Activated CD4-positive, CD25-positive, alpha-beta regulatory T cell (primary cell): ENCODE results near the gene STX1B.
A peak's percentile ranks its signal among the peaks of the same experiment; 100 is the strongest.
"Not testable (repeated sequence)": the region's sequence is repeated elsewhere in the genome, so short reads cannot be mapped to it uniquely, and the experiment has no call there.

Experiments
- DNase-seq, 4 experiments: peaks; one replicate each; lab custom pipeline; 2025; lab: John Stamatoyannopoulos, UW

The STX1B gene

DNA sequence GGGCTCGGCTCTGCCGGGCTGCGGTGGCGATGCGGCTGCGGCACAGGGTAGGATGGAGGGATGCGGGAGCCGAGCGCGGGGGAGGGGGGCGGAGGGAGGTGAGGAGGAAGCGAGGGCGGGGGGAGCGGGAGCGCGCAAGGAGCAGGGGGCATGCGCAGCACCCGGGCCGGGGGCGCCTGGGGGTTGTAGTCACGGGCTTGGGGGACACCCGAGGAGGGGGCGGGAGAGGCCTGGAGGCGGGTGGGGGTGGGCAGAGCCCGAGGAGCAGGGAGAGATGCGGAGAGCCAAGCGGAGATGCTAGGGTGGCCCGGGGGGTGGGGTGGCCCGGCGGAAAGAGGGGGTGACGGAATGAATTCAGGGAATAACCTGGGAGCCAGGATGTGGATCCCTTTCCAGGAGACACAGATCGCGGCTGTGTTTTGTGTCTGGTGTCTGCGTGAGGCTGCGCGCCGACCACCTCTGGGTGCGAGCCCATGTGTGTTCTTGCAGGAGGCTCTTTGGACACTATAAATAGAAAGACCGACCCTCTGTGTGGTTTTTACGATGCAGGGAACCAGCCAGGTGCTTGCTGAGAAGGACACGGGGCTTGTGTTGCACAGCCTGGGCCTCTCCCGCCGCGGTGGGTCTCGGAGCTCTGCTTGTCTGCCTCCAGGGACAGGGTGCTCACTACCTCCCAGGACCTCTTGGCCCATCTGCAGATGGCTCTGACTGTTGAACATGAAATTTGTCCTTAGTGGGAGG lies at the start of gene STX1B:
Gene STX1B, minus strand, starts transcription at position 54 of the 741 bp plus-strand sequence. CDS start 242 bp downstream, outside the sequence.
- DNase-seq, result peak in 3 of 4 experiments; percentile 6 to 48 (median 40)

DNA sequence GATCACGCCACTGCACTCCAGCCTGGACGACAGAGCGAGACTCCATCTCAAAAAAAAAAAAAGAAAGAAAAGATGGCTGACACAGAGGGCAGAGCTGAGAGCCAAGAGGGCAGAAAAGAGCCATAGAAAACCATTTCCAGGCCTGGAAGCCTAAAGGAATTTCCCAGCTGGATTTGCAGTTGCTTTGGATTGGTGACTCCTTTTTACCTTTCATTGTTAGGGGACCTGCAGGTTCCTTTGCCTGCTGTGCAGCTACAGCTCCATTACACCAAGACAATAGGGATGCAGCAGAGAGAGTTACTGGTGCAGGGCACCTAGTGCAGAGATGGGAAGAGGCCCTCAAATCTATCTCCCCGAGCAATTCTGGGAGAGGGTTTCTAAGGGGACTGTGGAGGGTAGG lies 45.2 kb upstream of the STX1B start:
- no peak for DNase-seq

DNA sequence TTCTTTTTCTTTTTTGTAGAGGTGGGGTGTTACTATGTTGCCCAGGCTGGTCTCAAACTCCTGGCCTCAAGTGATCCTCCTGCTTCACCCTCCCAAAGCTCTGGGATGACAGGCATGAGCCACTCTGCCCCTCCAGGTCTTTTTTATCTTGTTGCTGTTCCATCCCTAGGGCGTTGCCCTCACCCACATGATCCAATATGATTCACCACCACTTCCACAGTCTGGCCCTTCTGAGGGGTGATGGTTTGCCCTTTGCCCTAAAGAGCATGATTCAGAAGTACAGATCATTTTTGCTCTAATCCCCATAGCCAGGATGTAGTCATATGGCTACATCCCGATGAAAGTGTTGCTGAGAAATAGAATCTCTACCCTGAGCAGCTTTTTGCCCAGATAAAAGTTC lies 41.7 kb upstream of the STX1B start:
- DNase-seq, result no peak

DNA sequence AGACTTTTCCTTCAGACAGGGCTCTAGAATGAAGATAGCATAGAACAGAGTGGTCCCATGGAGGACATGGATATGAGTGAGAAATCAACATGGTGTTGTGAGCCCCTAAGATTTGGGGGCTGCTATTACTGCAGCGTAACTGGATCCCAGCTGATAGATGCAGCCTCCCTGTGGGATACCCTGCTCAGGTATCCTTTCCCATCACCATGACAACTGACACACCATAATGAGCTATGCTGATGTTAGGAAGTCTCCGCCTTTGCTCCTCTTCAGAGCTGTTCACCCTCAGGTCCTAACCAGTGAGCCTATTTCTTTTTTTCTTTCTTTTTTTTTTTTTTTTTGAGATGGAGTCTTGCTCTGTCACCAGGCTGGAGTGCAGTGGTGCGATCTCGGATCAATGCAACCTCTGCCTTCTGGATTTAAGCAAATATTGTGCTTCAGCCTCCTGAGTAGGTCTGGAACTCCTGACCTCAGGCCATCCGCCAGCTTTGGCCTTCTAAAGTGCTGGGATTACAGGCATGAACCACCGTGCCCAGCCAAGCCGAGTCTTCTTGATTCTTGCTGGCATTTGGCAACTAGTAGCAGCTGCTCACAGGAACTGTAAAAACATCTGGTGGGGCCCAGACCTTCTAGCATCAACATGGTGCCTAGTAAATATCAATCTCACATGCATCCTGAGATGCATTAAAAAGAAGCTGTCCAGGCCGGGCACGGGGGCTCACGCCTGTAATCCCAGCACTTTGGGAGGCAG lies 40.0 kb upstream of the STX1B start:
- DNase-seq, result no peak

DNA sequence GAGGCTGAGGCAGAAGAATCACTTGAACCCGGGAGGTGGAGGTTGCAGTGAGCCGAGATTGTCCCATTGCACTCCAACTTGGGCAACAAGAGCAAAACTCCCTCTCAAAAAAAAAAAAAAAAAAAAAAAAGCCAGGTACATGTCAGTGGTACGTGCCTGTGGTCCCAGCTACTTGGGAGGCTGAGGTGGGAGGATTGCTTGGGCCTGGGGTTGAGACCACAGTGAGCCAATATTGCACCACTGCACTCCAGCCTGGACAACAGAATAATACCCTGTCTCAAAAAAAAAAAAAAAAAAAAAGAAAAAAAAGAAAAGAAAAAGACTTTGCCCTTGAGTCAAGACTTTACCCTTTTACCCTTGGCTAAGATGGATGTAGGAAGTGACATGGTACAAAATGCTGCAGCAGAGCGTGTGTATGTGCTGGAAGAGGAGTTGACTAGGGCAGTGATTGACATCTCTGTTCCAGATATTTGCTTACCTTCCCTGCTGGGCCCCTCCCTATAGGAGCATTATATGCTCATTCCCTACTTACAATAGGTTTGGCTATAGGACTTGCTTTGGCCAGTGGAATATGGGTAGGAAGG lies 33.6 kb upstream of the STX1B start:
- DNase-seq, result no peak

DNA sequence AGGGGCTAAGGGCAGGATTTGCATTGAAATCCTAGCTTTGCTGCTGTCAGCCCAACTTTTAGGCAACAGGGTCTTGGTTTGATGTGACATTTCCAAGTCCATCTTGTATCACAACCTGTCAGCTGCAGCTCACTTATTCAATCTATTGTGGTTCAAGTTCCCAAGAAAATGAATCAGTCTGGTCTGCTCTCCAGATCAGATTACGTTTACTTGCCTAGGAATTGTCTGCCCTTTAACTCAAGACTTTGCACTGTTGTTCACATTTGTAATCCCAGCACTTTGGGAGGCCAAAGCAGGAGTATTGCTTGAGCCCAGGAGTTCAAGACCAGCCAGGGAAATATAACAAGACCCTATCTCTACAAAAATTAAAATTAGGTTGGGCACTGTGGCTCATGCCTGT lies 32.9 kb upstream of the STX1B start:
- DNase-seq, result no peak

DNA sequence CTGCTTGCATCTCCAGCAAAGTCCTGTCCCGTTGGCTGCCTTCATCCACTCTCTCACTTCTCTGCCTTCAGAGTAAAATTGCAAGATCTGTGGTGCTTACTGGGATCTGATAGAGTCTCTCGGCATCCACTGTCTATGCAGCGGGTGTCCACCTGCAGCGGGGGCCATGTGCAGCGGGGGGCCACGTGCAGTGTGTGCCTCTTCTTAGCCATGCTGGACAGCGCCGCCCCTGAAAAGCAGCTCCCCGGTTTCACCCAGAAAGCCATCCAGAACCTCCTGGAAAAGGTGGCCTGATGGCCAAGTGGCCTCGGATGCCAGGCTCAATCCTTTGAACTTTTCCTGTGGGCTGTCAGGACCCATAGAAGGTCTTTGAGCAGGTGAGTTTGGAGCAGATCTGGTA lies 32.4 kb upstream of the STX1B start:
- no peak for DNase-seq

DNA sequence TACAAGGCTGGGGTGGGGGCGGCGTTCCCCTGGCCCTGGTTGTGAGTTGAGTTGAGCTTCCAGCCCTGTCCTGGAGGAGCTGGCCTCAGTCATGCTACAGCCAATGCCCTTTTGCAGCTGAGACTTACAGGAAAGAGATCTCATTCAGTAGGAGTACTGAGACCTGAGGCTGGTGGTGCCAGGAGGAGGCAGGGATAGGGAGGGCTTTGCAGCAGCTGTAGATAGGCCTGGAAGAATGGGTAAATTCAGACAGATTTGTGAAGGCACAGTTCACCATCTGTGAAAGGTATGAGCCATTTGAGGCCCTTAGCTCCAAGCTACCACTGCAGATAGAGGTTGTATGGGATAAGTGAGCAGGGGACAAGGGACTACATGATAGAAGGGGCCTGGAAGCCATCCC lies 28.6 kb upstream of the STX1B start:
- no peak for DNase-seq

DNA sequence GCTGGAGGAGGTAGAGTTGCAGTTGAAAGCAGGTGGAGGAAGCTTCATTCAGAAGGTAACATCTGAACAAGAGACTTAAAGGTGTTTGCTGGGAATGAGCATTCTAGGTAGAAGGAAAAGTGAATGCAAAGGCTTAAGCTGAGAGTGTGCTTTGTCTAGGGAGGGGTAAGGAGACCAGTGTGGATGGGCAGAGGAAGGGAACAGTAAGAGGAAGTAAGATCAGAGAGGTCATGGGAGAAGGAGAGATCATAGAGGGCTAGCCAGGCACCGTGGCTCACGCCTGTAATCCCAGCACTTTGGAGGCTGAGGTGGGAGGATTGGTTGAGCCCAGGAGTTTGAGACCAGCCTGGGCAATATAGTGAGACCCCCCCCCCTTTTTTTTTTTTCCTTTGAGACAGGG lies 26.3 kb upstream of the STX1B start:
- DNase-seq, result no peak

DNA sequence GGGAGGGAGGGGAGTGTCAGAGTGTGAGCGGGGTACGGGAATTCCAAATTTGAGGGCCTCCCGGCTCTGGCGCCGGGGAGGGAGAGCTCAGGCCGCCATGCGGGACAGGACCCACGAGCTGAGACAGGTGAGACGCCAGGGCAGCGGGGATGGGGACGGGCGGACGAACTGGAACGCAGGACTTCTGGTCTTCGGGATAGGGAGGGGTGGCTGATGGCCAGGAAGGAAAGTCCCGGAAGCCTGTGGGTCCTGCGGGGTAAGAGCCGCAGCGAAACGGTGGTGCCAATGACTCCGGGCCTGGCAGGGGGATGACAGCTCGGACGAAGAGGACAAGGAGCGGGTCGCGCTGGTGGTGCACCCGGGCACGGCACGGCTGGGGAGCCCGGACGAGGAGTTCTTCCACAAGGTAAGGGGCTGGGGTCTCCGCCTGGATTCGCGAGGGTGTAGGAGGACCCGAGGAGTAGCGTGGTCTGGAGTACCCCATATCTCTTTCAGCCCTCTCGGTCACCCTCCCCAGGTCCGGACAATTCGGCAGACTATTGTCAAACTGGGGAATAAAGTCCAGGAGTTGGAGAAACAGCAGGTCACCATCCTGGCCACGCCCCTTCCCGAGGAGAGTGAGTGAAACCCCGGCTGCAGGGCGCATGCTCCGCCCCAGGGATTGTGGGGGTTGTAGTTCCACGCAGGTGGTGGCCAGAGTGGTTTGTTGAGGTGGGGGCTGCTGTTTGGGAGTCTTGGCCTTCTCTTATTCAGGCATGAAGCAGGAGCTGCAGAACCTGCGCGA lies 23.5 kb upstream of the STX1B start:
- DNase-seq, result peak; percentile 66 to 76 (median 73)

DNA sequence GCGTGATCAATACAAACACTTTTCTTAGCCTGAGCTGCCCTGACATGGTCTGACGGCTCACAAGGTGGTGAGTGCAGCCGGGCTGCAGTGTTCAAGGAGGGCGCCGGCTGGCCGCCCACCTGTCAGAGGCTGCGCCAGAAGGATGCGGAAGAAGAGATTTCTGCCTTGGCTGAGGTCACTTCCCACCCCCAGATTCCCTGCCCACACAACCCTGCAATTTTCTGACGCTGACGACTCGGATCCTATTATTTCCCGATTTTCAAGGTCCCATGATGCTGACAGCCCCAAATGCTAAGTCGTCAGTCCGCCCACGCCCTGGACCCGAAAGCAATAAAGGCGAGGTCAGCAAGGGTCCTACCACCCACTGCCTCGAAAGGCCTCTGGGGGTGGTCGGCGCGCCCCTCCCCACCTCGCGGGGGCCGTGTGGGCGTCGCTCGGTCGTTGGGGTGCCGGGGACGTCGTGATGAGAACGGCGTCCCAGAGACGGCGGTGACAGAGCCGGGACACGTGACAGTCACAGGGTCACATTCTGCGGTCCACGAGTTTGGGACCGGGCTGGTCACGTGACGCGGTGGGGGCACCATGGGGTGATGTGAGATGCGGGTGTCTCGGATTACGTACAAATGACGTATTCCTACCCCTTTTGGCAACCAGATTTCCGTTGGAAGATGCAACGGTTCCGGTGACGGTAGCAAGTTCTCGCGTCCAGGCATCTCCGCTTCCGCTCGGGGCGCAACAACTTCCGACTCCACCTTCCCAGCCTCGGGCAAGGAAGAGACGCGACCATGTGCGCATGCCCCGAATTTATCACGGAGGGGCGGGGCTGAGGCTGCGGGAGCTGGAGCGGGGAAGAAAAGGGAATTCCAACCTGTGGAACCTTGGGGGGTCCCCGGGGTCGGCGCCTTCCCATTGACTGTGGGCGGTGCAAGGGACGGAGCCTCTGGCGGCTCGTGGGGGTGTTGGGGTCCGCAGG lies 22.6 kb upstream of the STX1B start, which contains the start of gene STX4:
Gene STX4, plus strand, starts transcription at position 823 of the 973 bp plus-strand sequence. CDS start 248 bp downstream, outside the sequence.
- DNase-seq, result peak; percentile 88 to 93 (median 93)

DNA sequence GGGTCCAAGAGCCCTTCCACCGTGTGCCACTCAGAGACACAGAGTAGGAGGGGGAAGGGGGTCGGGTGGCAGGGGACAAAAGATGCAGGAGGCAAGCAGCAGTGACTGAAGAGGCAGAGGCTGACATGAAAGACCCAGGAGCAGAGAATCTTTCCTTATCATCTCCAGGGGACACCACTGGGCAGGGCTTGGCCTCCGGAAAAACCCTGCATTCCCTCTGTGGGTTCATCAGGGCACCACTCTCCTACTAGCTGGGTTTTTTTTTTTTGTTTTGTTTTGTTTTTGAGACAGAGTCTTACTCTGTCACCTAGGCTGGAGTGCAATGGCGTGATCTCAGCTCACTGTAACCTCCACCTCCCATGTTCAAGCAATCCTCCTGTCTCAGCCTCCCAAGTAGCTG lies 20.8 kb upstream of the STX1B start:
- no peak for DNase-seq

DNA sequence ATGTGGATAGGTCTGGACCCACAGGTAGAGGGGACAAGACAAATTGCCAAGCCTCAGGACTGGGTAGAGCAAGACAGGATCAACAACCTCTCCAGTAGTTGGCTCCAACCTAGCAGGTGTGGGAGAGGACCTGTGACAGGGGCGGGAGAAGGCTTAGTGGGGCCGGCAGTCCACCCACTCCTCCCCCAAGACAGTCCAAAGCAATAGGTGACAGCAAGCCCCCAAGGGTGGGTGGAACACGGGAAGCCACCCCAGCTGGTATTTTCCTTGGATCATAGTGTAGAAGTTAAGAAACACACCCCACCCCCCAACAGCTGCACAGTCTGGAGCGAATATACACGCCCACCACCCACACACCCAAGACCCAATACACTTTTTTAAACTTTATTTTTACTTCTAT lies 18.8 kb upstream of the STX1B start:
- DNase-seq, result no peak

DNA sequence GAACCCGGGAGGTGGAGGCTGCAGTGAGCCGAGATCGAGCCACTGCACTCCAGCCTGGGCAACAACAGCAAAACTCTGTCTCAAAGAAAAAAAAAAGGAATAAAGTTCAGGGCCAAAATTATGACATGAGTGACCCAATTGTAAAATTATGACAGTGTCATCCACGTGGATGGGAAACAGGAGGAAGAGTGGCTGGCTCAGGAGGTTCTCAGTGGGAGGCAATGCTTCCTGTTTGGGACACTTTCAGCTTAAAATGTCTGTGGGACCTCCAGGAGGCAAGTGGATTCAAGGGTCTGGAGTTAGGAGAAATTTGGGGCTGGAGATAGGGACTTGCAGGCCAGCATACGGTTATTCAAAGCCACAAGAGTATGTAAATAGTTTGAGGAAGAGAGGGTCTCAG lies 14.9 kb upstream of the STX1B start:
- DNase-seq, result no peak

DNA sequence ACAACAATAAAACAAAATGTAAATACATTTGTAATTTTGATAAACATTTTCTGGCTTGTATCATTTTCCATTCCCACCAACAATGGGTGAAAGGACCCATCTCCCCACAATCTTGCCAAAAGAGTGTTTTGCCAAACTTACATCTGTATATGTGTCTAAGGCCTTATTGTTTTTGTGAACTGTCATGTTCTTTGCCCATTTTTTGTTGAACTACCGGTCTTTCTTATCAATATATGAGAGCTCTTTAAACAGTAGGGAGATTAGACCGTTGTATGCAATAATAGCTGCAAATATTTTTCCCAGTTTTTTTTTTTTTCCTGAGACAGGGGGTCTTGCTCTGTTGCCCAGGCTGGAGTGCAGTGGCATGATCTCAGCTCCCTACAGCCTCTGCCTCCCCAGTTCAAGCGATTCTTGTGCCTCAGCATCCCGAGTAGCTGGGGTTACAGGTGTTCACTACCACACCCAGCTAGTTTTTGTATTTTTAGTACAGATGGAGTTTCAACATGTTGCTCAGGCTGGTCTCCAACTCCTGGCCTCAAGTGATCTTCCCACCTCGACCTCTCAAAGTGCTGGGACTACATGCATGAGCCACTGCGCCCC lies 13.3 kb upstream of the STX1B start:
- no peak for DNase-seq

DNA sequence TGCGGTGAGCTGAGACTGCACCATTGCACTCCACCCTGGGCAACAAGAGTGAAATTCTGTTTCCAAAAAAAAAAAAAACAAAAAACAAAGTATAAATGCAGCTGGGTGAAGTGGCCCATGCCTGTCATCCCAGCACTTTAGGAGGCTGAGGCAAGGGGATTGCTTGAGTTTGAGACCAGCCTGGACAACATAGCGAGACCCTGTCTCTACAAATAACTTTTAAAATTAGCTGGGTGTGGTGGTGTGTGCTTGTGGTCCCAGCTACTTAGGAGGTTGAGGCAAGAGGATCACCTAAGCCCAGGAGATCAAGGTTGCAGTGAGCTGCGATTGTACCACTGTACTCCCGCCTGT lies 12.8 kb upstream of the STX1B start:
- no peak for DNase-seq

DNA sequence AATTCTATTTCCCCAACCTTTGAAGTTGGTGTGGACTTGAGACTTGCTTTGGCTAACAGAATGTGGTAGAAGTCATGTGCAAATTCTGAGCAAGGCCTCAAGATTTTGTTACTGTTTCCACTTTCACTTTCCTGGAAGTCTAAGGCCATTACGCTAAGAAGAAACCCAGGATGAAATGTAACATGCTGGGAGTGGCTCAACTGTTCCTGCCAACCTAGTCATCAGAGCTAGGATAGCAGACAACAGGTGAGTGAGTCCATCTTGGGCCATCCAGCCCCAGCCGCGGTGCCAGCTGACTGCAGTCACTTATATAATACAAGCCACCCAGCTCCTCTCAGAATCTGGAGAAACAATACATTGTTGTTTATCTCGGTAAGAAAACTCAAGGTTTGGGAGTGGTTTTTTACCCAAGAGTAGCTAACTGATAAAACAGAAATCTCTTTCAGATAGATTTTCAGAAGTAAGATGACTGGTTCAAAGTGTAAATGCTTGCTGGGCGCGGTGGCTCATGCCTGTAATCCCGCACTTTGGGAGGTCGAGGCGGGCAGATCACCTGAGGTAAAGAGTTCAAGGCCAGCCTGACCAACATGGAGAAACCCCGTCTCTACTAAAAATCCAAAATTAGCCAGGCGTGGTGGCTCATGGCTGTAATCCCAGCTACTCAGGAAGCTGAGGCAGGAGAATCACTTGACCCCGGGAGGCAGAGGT lies 12.3 kb upstream of the STX1B start:
- no peak for DNase-seq

DNA sequence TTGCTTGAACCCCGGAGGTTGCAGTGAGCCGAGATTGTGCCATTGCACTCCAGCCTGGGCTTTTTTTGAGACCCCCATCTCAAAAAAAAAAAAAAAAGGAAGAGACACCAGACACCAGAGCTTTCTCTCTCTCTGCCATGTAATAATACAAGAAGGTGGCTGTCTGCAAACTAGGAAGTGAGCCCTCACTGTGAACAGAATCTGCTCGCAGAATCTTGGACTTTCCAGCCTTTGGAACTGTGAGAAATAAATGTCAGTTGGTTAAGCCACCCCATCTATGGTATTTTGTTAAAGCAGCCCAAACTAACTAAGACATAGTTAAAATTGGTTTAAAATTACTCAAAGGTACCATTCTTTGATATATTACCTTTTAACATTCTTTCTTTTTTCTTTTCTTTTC lies 10.1 kb upstream of the STX1B start:
- DNase-seq, result no peak

DNA sequence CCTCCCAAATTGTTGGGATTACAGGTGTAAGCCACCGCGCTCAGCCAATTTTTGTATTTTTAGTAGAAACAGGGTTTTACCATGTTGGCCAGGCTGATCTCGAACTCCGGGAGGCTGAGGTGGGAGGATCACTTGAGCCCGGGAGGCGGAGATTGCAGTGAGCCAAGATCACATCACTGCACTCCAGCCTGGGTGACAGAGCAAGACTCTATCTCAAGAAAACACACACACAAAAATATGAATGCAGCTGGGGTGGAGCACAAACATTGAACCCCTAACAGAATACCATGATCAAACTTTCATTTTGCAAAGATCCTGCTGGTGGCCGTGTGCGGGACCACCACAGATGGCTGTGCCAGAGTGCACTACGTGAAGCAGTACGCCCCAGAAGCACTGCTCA lies 7.3 kb upstream of the STX1B start:
- DNase-seq, result not testable (repeated sequence)

DNA sequence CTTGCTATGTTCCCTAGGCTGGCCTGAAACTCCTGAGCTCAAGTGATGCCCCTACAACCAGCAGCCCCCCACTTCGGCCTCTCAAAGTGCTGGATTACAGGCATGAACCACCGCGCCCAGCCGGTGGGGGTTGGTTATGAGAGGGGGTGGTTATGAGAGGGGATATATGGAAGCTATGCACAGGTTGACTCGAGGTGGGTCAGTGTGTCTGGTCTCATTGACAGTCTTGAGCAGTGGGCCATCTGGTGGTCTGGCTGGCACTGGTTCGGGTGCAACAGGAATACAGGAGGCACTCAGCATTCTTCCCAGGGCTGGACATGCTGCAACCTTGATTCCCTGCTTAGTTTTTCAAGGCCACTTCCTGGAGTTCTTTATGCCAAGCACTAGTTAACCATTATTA lies 5.6 kb upstream of the STX1B start:
- no peak for DNase-seq
